ENCODE data around the gene GPBP1L1.
"Not testable (repeated sequence)": the region's sequence is repeated elsewhere in the genome, so short reads cannot be mapped to it uniquely, and the experiment has no call there.

The GPBP1L1 gene

GRCh38 chr1:45679123-45679522 is 7.2 kb downstream of the GPBP1L1 start:
- no peak for DNase-seq

GRCh38 chr1:45678489-45678888 is 7.8 kb downstream of the GPBP1L1 start:
- no peak for DNase-seq

GRCh38 chr1:45677751-45678245 is 8.5 kb downstream of the GPBP1L1 start:
- no peak for DNase-seq

GRCh38 chr1:45676553-45676952 is 9.8 kb downstream of the GPBP1L1 start:
- DNase-seq = not testable (repeated sequence)

- no peak for DNase-seq
Observed at GRCh38 chr1:45674478-45674877, 11.9 kb downstream of the GPBP1L1 start.

- peak; percentile 44 for DNase-seq
Observed at GRCh38 chr1:45673956-45674355, 12.4 kb downstream of the GPBP1L1 start.

GRCh38 chr1:45669859-45670655 is 16.3 kb downstream of the GPBP1L1 start:
- peak; percentile 59 for DNase-seq

- peak; percentile 63 for DNase-seq
Observed at GRCh38 chr1:45669379-45669778, 17.0 kb downstream of the GPBP1L1 start.

- no peak for DNase-seq
Observed at GRCh38 chr1:45668526-45668925, 17.8 kb downstream of the GPBP1L1 start.

GRCh38 chr1:45667321-45668111 is 18.8 kb downstream of the GPBP1L1 start:
- no peak for DNase-seq

GRCh38 chr1:45666836-45667235 is 19.5 kb downstream of the GPBP1L1 start:
- no peak for DNase-seq

- DNase-seq = no peak
Observed at GRCh38 chr1:45660336-45660735, 26.0 kb downstream of the GPBP1L1 start.

- no peak for DNase-seq
Observed at GRCh38 chr1:45659222-45659621, 27.1 kb downstream of the GPBP1L1 start.

- no peak for DNase-seq
Observed at GRCh38 chr1:45658171-45658570, 28.2 kb downstream of the GPBP1L1 start.

GRCh38 chr1:45656573-45657226 is 29.6 kb downstream of the GPBP1L1 start:
- DNase-seq = no peak

- no peak for DNase-seq
Observed at GRCh38 chr1:45654540-45655280, 31.6 kb downstream of the GPBP1L1 start.

GRCh38 chr1:45647248-45648021 is 38.9 kb downstream of the GPBP1L1 start:
- DNase-seq = no peak

GRCh38 chr1:45644661-45645060 is 41.7 kb downstream of the GPBP1L1 start:
- DNase-seq = no peak

- DNase-seq = no peak
Observed at GRCh38 chr1:45643978-45644377, 42.4 kb downstream of the GPBP1L1 start.

- no peak for DNase-seq
Observed at GRCh38 chr1:45643321-45643720, 43.0 kb downstream of the GPBP1L1 start.

- DNase-seq = no peak
Observed at GRCh38 chr1:45640293-45640692, 46.0 kb downstream of the GPBP1L1 start.

GRCh38 chr1:45635211-45635610 is 51.1 kb downstream of the GPBP1L1 start:
- DNase-seq = no peak

Measured in fibroblast of skin of back (primary cell).